Muscle of leg (tissue), 11 donors: ENCODE results near the gene CYTL1. TPM values are rescaled to one million over a fixed set of nuclear protein-coding genes. Genes with fewer than 3 reads are reported as not detected.

Experiments used
- DNase-seq: peaks from one replicate; pipeline ENCODE4 v3.0.0; 2013
- H3K27ac ChIP-seq: one replicate; pipeline ENCODE4 v1.5.1; 2013; ENCODE audit warnings: mild to moderate bottlenecking, low read length, control low read depth
- H3K27me3 ChIP-seq: one replicate; pipeline ENCODE4 v1.6.1; 2013; ENCODE audit warnings: low read length; ENCODE audit not compliant: control insufficient read depth, insufficient read depth
- H3K36me3 ChIP-seq: one replicate; pipeline ENCODE4 v1.6.1; 2013; ENCODE audit warnings: low read length; ENCODE audit not compliant: control insufficient read depth, insufficient read depth
- H3K4me1 ChIP-seq: one replicate; pipeline ENCODE4 v1.6.1; 2013; ENCODE audit warnings: low read length; ENCODE audit not compliant: control insufficient read depth, insufficient read depth
- H3K4me3 ChIP-seq: one replicate; pipeline ENCODE4 v1.5.1; 2013; ENCODE audit warnings: low read length, control low read depth
- H3K9me3 ChIP-seq: replicated peaks from 2 replicates; pipeline ENCODE4 v1.6.1; 2013; ENCODE audit warnings: low read depth, low read length; ENCODE audit not compliant: control insufficient read depth
- WGBS: methylation state at CpG from one replicate; pipeline ENCODE4 v1.1.5; 2013; ENCODE audit warnings: missing lambda C conversion rate; ENCODE audit not compliant: insufficient coverage; 5-methylcytosine and 5-hydroxymethylcytosine counted together
- polyA plus RNA-seq, 8 donors: library from polyadenylated mRNA; unstranded; fragments of 120-200 nt; gene quantifications; one replicate each; pipeline versions ENCODE4 v1.2.1 to v1.2.3, GENCODE V29; 2013; ENCODE audit warnings: inconsistent platforms in 1 of 8, low replicate concordance in 1 of 8; ENCODE audit not compliant: insufficient read length in 8 of 8, insufficient read depth in 1 of 8
- total RNA-seq: library from RNA; stranded (reverse); fragments of 120-200 nt; gene quantifications from one replicate; pipeline ENCODE4 v1.2.4, GENCODE V29; 2013

The CYTL1 gene
- total and polyA plus RNA-seq, 9 donors: 5.0 to 39.5 (median 10.6) TPM

DNA sequence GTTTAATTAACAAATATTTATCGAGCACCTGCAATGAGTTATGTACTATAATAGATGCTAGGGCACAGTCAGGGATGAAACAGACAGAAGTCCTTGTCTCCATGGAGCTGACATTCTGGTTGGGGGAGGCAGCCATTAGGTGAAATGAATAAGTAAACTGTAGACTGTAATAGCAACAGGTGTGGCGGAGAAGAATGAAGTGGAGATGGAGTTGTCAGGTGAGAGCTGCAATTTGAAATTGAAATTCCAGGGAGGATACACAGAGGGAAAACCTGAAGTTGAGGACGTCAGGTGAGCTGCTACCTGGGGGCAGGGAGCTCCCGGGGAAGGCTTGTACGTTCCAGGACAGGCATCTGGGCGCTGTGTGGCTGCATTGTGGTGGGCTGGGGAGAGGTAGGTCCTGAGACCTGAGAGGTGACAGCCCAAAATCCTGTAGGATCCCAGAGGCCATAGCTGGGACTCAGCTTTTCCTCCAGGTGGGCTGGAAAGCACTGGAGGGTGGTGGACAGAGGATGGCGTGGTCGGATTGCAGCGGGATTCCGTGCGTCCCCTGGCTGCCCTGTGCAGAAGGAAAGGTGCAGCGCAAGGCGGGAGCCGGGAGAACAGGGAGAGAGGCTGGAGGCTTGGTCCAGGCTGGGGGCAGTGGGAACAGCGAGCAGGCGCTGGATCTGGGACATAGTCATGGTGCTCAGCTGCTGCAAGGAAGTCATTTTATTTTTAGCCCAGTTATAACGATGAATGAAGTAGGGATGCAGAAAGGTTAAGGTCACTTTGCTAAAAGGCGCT, 24.8 kb downstream of the CYTL1 start:
- DNase-seq: no peak
- H3K4me1 ChIP-seq: peaks cover 6% of the 10 kb centered on the region
- no peak overlapping the region for H3K4me3 ChIP-seq
- no peaks in the 10 kb centered on the region for H3K36me3 ChIP-seq
- peaks cover 7% of the 10 kb centered on the region for H3K27me3 ChIP-seq
- no peaks in the 10 kb centered on the region for H3K9me3 ChIP-seq
- WGBS: 72% methylated on average over 13 of the region's 18 CpGs
- no peak overlapping the region for H3K27ac ChIP-seq

DNA sequence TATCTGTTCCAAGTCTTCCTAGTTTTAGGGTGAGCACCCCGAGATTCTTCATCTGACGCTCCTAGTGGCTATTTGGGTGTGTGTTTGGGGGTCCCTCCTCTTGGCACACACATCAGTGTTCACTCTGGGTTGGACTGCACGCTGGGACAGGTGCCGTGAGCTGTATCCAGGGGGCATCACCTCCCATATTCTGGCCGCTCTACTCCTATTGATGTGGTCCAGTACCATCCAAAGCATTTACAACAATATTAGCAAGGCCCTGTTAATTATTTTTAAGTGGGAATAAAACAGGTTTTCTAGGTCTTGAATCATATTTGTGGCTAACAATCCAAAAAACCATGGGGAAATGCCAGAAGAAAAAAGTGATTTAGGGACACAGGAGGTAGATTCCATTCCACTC, 26.4 kb downstream of the CYTL1 start:
- no peaks in the 10 kb centered on the region for H3K36me3 ChIP-seq
- H3K9me3 ChIP-seq: no peaks in the 10 kb centered on the region
- no CpG with 5 or more reads among the region's 5 CpGs for WGBS
- H3K4me1 ChIP-seq: peaks cover 6% of the 10 kb centered on the region
- H3K4me3 ChIP-seq: no peak overlapping the region
- no peak for DNase-seq
- H3K27me3 ChIP-seq: peaks cover 7% of the 10 kb centered on the region
- no peak overlapping the region for H3K27ac ChIP-seq

DNA sequence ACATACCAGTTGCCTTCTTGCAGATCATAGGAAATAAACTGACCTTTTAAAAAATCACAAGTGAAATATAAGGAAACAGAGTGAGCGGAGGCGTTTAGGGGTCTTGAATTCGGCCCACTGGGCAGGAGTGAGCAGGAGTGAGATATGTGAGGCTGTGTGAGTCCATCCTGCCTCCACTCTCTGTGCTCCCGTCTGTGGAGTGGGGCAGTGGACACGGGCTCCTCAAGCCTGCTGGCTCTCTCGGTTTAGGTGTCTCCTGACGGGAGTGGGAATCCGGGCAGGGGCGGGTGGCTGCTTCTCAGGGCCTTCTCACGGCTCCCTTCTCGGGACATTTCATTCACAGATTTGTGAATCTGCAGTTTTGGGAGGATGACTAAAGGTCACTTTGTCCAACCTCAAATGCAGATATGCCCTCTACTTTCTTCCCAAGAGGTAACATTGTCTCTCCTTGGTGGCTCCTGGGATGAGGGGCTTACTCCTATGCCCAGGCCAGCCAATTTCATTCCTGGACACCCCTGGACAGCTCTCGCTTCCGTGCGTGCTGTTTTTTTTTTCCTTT, 27.6 kb downstream of the CYTL1 start:
- Histone ChIP-seq H3K27me3 (peaks cover 7% of the 10 kb centered on the region), H3K9me3 (no peaks in the 10 kb centered on the region), H3K4me1 (peaks cover 6% of the 10 kb centered on the region), H3K36me3 (no peaks in the 10 kb centered on the region), H3K27ac (no peak overlapping the region), H3K4me3 (no peak overlapping the region)
- 63% methylated on average over 4 of the region's 14 CpGs for WGBS
- DNase-seq: no peak

DNA sequence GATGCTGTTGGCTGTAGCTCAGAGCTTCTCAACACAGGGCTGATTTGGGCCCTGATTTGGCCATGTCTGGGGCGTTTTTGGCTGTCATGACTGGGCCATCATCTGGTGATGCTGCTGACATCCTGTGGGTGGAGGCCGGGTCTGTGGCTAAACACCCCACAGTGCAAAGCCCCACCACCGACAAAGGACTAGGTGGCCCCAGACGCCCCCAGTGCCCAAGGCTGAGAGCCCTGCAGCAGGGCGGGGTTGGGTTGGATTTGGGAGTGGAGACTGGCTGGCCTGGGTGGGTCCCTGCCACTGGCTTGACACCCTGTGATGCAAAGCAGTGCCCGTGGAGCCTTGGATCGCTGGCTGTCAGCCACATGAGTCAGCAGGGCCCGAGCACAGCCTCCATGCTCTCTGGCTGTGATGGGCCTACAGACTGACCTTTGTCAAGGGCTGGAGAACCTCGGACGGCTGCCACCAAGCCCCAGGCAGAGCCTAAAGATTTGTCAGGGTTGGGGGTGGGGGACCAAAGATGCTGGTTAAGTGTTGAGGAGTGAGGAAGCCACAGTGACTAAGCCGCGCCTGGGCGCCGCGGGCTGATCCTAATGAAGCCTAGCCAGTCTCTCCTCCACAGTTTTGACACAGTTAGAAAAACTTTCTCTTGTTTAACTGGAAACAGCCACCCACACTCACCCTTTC, 28.3 kb downstream of the CYTL1 start:
- peak; percentile 36 for DNase-seq
- Histone ChIP-seq H3K4me1 (peaks cover 6% of the 10 kb centered on the region), H3K27ac (no peak overlapping the region), H3K9me3 (no peaks in the 10 kb centered on the region), H3K4me3 (no peak overlapping the region), H3K27me3 (peaks cover 6% of the 10 kb centered on the region), H3K36me3 (no peaks in the 10 kb centered on the region)
- 61% methylated on average over 13 of the region's 15 CpGs for WGBS

DNA sequence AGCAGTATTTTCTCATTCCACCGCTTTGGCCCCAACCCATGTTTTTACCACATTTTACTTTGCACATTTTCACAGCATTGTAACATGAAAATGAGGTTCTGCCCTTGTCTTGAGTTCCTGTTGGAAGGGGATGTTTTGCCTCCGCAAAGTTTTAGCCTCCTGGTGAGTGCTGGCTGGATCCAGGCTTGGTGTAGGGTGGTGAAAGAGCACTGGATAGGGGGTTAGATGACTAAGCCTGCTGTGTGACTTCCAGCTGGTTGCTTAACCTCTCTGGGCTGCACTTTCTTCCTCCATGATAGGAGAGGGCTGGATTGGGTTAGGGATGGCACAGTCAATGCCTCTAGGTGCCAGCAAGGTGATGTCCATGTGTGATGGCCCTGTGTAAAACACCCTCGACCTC, 28.9 kb downstream of the CYTL1 start:
- WGBS: 100% methylated on average over 1 of the region's 3 CpGs
- Histone ChIP-seq H3K9me3 (no peaks in the 10 kb centered on the region), H3K4me3 (no peak overlapping the region), H3K27me3 (peaks cover 6% of the 10 kb centered on the region), H3K36me3 (no peaks in the 10 kb centered on the region), H3K4me1 (peaks cover 4% of the 10 kb centered on the region), H3K27ac (no peak overlapping the region)
- no peak for DNase-seq

DNA sequence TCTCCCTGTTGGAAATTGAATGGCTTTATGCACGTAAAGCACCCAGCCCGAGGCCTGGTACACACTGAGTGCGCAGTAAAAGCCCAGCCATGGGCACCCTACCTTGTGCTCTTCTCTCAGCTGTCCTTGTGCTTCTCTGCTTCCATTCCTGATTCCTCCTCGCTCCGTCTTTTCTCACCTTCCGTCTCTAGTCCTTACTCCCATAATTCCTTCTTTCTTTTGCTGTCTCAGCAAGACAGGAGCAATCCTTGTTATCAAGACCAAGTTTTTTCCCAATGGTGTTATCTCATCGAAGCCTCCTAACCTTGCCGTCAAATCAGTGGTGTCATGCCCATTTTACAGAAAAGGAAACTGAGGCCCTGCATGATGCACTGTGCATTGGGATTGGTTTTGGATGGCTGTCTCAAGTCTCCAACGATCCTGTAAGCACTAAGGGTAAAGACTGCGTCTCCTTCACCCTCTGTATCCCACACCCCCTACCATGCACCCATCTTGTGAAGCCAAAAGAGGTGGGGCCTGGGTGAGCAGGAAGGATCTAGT, 30.1 kb downstream of the CYTL1 start:
- WGBS: 96% methylated on average over 6 of the region's 10 CpGs
- H3K27me3 ChIP-seq: peaks cover 3% of the 10 kb centered on the region
- H3K9me3 ChIP-seq: no peaks in the 10 kb centered on the region
- H3K27ac ChIP-seq: no peak overlapping the region
- DNase-seq: no peak
- H3K4me3 ChIP-seq: no peak overlapping the region
- H3K36me3 ChIP-seq: no peaks in the 10 kb centered on the region
- H3K4me1 ChIP-seq: no peaks in the 10 kb centered on the region

DNA sequence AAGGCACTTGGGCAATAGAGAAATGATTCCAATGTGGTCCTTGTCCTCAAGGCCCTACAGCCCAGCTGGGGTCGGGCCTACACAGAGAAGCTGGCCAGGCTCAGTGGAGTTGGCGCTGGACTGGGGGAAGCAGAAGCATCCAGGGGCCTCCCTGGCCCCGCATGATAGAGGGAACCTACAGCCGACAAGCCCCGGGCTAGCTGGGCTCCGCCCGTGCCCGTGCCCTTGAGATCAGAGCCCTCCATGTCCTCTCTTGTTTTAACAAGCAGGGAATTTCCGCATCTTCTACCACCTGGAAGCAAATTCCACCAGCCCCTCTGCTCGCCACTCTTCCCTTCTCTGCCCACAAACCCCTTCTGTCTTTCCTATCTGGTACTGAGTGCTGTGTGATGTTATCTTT, 31.6 kb downstream of the CYTL1 start:
- H3K27me3 ChIP-seq: no peaks in the 10 kb centered on the region
- no peaks in the 10 kb centered on the region for H3K4me1 ChIP-seq
- no peak overlapping the region for H3K27ac ChIP-seq
- no peak for DNase-seq
- 79% methylated on average over 8 of the region's 10 CpGs for WGBS
- H3K4me3 ChIP-seq: no peak overlapping the region
- no peaks in the 10 kb centered on the region for H3K36me3 ChIP-seq
- no peaks in the 10 kb centered on the region for H3K9me3 ChIP-seq

DNA sequence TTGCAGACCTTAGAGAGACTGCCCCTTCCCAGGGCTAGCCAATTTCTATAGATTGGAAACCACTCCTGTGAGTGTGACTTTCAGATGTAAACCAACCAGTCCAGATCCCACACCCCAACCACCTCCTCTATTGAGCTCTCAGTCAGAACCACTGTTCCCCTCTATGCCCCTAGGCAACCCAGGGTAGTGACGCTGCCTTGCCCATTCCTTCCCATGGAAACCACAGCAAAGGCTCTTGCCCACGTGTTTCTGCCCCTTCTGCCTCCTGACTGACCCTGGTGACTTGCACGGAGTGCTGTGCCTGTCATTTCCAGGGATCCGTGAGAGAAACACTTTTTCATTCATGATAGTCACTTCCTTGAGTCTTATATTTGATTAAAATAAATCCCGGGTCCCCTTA, 32.4 kb downstream of the CYTL1 start:
- no peak for DNase-seq
- 65% methylated on average over 3 of the region's 5 CpGs for WGBS
- no peaks in the 10 kb centered on the region for H3K9me3 ChIP-seq
- H3K4me1 ChIP-seq: no peaks in the 10 kb centered on the region
- no peaks in the 10 kb centered on the region for H3K36me3 ChIP-seq
- no peaks in the 10 kb centered on the region for H3K27me3 ChIP-seq
- no peak overlapping the region for H3K4me3 ChIP-seq
- no peak overlapping the region for H3K27ac ChIP-seq

DNA sequence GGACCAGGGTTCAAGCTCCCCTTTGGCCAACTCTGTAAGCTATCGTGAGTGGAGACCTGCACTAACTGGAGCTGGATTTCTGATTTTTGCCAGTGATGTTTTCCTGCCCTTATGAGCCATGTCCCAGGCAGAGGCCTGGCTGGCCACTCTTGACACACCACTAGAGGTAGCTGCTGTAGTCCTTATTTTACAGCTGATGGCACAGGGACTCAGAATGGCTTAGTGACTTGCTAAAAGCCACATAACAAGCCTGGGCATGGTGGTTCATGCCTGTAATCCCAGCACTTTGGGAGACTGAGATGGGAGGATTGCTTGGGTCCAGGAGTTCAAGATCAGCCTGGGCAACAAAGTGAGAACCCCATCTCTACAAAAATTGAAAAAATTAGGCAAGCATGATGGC, 33.4 kb downstream of the CYTL1 start:
- no peak overlapping the region for H3K4me3 ChIP-seq
- no peaks in the 10 kb centered on the region for H3K9me3 ChIP-seq
- DNase-seq: no peak
- WGBS: 60% methylated on average over 1 of the region's 1 CpG
- H3K27me3 ChIP-seq: no peaks in the 10 kb centered on the region
- no peak overlapping the region for H3K27ac ChIP-seq
- no peaks in the 10 kb centered on the region for H3K36me3 ChIP-seq
- H3K4me1 ChIP-seq: peaks cover 3% of the 10 kb centered on the region

DNA sequence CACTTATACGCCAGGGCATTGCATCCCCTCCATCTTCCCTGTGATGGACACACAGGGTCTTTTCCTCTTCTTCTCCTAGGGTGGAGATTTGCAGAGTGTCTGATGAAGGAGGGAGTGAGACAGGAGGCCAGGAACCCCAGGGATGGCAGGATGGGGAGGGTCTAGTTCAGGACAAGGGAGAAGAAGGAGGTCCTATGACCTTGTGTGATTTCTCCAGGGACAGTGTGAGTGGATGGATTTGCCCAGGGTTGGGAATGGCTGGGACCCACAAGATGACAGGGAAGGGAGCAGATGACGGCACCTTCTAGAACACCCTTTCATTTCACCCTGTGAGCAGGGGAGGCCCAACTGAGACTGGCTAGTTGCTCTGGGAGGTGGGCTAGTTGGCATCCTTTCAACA, 34.2 kb downstream of the CYTL1 start:
- no peaks in the 10 kb centered on the region for H3K9me3 ChIP-seq
- no peak overlapping the region for H3K27ac ChIP-seq
- no CpG with 5 or more reads among the region's 2 CpGs for WGBS
- H3K36me3 ChIP-seq: no peaks in the 10 kb centered on the region
- peaks cover 7% of the 10 kb centered on the region for H3K4me1 ChIP-seq
- DNase-seq: no peak
- H3K4me3 ChIP-seq: no peak overlapping the region
- H3K27me3 ChIP-seq: no peaks in the 10 kb centered on the region
